ENCODE measurements around the gene RAB42.

- no peak for TF ChIP-seq POLR2AphosphoS5 (IDR thresholded peaks at IDR 0.05)
- TF ChIP-seq EP300 (IDR thresholded peaks at IDR 0.05) = no peak
Observed at GRCh38 chr1:28560886-28561285, 31.2 kb upstream of the RAB42 start.
